Measurements from ENCODE around the gene ASTL.

Gene ASTL

DNA sequence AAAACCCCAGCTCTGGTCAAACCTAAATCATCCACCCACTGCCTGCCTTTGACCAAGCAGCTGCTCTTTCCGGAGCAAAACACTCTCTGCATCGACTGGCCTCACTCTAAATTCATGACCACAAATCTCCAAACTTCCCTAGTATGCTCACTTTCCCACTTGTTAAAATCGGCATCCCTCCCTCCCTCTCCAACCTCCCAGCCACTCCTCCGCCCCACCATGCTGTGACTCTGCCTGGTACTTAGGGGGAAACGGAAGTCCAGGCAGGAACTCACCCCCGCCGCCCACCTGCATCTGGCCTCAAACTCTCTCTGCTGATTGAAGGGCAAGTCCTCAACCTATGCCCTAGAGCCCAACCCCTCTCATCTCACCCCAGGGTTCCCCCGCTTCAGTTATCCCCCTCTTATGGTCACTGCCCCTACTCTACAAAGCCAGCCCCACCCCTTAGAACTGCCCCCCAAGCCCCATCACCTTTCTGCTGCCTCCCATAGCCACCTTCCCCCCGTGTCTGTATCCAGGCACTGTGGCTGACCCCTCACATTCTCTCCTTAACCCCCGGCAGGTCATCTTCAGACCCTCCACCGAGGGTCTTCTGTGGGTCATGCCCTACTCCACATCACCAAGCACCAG, 18.1 kb downstream of the ASTL start:
- Histone ChIP-seq H3K9me3 (ENCODE audit: insufficient read depth, low read depth, low read length) (no peaks in the 10 kb centered on the region), H3K27ac (ENCODE audit: low read length) (no peak overlapping the region), H3K36me3 (ENCODE audit: insufficient read depth, low read depth, low read length) (no peaks in the 10 kb centered on the region), H3K9ac (ENCODE audit: low read depth, low read length) (no peak overlapping the region), H3K4me1 (ENCODE audit: insufficient read depth, low read length) (no peaks in the 10 kb centered on the region), H3K27me3 (ENCODE audit: insufficient read depth, low read length) (peaks cover 60% of the 10 kb centered on the region), H3K4me3 (ENCODE audit: low read length) (no peak overlapping the region)

DNA sequence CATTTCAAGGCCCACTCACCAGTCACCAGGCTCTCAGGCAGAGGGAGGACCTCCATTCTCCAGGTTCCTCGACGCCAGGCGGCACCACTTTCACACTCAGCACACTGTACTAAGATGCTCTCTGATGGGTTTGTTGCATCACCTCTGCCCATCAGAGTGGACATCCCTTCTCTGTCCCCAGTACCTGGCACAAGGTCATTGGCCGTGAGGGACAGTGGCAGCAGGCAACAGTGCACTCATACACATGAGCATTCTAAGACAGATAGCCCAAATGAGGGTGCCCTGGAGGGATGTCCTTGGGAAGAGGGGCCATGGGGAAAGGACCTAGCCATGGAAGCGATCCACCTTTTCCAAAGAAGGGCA, 18.9 kb downstream of the ASTL start:
- Histone ChIP-seq H3K9me3 (ENCODE audit: insufficient read depth, low read depth, low read length) (no peaks in the 10 kb centered on the region), H3K9ac (ENCODE audit: low read depth, low read length) (no peak overlapping the region), H3K27me3 (ENCODE audit: insufficient read depth, low read length) (peaks cover 68% of the 10 kb centered on the region), H3K36me3 (ENCODE audit: insufficient read depth, low read depth, low read length) (no peaks in the 10 kb centered on the region), H3K27ac (ENCODE audit: low read length) (no peak overlapping the region), H3K4me3 (ENCODE audit: low read length) (no peak overlapping the region), H3K4me1 (ENCODE audit: insufficient read depth, low read length) (no peaks in the 10 kb centered on the region)

DNA sequence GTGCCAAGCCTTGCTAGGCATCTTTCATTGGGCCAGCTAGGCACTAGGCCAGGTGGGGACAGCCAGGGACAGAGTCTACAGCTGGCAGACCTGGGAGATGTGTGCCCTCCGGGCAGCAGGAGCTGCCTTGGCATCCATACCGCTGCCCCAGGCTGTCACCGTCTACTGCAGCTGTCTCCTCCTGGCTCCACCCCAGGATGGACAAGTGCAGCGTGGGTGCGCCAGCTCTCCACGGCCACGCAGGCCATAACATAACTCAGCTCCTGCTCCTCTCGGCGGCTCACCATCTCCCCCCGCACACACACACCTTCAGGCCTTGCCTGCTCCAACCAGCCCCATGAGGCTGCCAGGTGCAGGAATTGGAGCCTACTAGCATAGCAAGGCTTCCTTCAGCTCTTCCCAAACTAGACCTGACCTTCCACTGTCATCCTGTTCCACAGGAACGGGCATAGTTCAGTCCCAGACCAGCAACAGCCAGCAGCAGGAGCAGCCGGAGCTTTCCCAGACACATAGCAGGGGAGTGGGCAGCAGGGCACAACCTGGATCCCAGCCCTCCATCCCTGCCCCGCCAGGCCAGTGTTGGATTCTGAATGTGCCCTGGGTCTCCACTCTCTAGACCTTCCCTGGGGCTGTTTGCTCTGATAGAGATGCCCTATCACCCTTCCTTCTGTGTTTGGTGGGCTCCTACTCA, 19.5 kb downstream of the ASTL start:
- Histone ChIP-seq H3K27ac (ENCODE audit: low read length) (no peak overlapping the region), H3K27me3 (ENCODE audit: insufficient read depth, low read length) (peaks cover 69% of the 10 kb centered on the region)

DNA sequence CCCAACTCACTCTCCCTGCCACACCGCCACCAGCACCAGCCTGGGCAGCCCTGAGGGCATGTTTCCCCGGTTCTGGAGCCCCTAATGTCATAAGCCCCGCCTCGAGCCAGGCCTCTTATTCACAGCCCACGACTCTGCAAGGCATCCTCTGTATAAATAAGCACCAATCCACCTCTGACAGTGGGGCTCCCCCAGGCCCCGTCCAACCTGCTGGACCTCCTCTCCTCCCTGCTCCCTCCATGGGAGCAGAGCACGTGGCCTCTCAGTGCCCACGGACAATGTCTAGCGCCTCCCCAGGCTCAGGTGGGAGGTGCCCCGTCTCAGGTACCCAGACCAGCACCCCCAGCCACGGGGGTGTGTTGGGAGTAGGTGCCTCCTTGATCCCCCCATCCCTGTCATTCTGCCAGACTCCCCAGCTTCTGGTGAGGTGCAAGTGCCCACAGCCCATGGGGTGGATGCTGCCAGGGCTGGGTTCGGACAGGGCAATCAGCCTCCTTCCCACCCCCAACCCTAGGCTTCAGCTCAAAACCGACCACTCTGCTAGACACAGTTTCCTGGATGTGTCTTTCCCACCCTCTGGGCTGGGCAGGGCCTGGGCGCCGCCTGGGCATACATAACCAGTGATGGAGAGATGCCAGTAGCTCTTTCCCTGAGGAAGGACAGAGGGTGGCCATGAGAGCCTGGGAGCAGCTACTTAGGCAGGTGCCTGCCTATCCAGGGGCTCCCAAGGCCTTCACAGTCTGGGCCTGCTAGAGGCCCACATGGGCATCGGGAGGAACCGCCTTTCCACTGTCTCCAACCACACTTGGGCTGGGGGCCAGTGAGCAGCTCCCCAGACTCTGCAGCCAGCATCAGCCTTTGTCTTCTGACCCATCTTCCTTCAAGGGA, 20.4 kb downstream of the ASTL start:
- H3K9ac ChIP-seq (ENCODE audit: low read depth, low read length): no peak overlapping the region
- H3K27ac ChIP-seq (ENCODE audit: low read length): no peak overlapping the region
- H3K4me3 ChIP-seq (ENCODE audit: low read length): peak overlapping the region; percentile 66; the same call in 1 of the 2 replicates
- H3K4me1 ChIP-seq (ENCODE audit: insufficient read depth, low read length): no peaks in the 10 kb centered on the region
- H3K36me3 ChIP-seq (ENCODE audit: insufficient read depth, low read depth, low read length): no peaks in the 10 kb centered on the region
- no peaks in the 10 kb centered on the region for H3K9me3 ChIP-seq (ENCODE audit: insufficient read depth, low read depth, low read length)
- H3K27me3 ChIP-seq (ENCODE audit: insufficient read depth, low read length): peaks cover 69% of the 10 kb centered on the region

More for the DNA sequence above, 19.5 kb downstream of the ASTL start:
- Histone ChIP-seq H3K36me3 (ENCODE audit: insufficient read depth, low read depth, low read length) (no peaks in the 10 kb centered on the region), H3K4me1 (ENCODE audit: insufficient read depth, low read length) (no peaks in the 10 kb centered on the region), H3K4me3 (ENCODE audit: low read length) (no peak overlapping the region), H3K9ac (ENCODE audit: low read depth, low read length) (no peak overlapping the region), H3K9me3 (ENCODE audit: insufficient read depth, low read depth, low read length) (no peaks in the 10 kb centered on the region)

DNA sequence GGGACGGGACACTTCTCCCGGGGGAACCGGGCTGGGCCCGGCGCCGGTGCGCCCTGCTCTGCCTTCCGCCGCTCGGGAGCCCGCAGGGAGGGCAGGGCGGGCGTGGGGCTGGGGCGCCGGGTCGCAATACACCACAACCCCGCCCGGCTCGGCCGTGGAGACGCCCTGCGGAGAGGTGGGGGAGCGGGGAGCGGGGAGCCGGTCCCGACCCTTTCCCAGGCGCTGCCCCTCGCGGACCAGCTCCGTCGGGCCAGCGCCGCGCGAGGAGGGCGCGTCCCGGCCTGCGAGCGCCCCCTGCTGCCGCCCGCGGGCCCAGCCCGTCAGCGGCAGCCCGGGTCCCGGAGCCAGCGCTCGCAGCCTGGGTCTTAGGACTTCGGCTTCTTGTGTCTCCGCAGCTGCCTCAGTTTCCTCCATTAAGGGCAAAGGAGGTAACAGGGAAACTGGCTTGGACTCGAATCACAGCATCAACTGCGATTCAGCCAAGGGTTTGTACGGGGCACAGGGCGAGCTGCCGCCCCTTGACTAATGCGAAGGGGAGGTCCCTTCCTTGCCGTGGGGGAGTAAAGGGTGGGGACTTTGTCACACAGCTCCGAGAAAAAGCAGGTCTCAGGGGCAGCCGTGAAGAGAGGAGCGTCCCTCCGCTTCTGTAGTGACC, 21.3 kb downstream of the ASTL start:
- Histone ChIP-seq H3K4me1 (ENCODE audit: insufficient read depth, low read length) (no peaks in the 10 kb centered on the region), H3K4me3 (ENCODE audit: low read length) (peak overlapping the region; percentile 66), H3K9ac (ENCODE audit: low read depth, low read length) (0 out of 2 replicates have a peak overlapping the region, but pooled peaks have one; percentile 34), H3K9me3 (ENCODE audit: insufficient read depth, low read depth, low read length) (no peaks in the 10 kb centered on the region), H3K27ac (ENCODE audit: low read length) (no peak overlapping the region), H3K36me3 (ENCODE audit: insufficient read depth, low read depth, low read length) (no peaks in the 10 kb centered on the region), H3K27me3 (ENCODE audit: insufficient read depth, low read length) (peaks cover 69% of the 10 kb centered on the region)

DNA sequence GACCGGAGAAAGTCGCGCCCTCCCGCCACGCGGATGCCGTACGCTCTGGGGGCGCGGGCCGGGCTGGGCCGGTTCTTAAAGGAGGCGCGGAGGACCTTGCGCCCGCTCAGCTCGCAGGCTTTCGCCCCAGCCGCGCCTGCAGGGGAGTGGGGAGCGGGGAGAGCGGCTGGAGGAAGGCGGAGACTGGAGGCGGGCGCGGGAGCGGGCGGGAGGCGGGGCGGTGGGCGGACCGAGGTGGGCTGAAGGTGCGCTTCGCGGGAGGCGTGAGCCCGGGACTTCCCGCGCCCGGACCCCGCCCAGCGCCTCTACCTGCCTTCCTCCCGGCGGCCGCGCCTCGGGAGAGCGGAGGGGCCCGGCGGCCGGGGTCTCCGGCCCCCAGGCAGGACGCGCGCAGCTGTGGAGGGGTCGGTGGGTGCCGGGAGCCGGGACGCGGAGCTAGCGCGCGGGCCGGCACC, 21.9 kb downstream of the ASTL start, which contains the start of gene ADRA2B:
Gene ADRA2B, minus strand, starts transcription at position 148 of the 455 bp plus-strand sequence. CDS start 422 bp downstream, outside the sequence.
- Histone ChIP-seq H3K4me1 (ENCODE audit: insufficient read depth, low read length) (no peaks in the 10 kb centered on the region), H3K9me3 (ENCODE audit: insufficient read depth, low read depth, low read length) (no peaks in the 10 kb centered on the region), H3K36me3 (ENCODE audit: insufficient read depth, low read depth, low read length) (no peaks in the 10 kb centered on the region), H3K4me3 (ENCODE audit: low read length) (peak within 1 kb of the TSS; percentile 66), H3K27me3 (ENCODE audit: insufficient read depth, low read length) (peaks cover 64% of the 10 kb centered on the region), H3K9ac (ENCODE audit: low read depth, low read length) (0 out of 2 replicates have a peak within 1 kb of the TSS, but pooled peaks have one; percentile 34), H3K27ac (ENCODE audit: low read length) (no peak within 1 kb of the TSS)

DNA sequence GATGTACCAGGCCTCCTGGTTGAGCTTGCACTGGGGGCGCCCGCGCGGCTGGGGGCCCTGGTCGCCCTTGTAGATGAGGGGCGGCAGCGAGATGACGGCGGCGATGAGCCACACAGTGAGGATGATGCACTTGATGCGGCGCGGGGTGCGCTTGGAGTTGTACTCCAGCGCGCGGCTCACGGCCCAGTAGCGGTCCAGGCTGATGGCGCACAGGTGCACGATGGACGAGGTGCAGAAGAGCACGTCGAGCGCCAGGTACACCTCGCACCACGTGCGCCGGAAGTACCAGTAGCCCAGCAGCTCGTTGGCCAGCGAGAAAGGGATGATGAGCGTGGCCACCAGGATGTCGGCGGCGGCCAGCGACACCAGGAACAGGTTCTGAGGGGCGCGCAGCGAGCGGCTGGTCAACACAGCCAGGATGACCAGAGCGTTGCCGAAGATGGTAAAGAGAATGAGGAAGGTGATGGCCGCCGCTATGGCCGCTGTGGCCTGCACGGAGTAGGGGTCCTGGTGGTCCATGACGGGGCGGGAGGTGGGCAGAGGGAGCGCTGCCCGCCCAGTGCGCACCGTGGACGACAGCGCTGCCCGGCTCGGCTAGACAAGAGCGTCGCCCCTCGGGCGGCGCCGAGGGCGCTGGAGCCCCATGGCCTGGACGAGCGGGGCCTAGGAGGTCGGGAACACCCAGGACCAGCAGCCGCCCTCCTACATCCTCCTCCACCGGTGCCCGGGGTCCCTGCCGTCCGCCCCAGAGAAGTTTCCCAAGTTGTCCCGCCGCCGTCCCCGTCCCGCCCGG, 22.5 kb downstream of the ASTL start:
- H3K27me3 ChIP-seq (ENCODE audit: insufficient read depth, low read length): peaks cover 58% of the 10 kb centered on the region
- no peaks in the 10 kb centered on the region for H3K9me3 ChIP-seq (ENCODE audit: insufficient read depth, low read depth, low read length)
- H3K27ac ChIP-seq (ENCODE audit: low read length): no peak overlapping the region
- no peaks in the 10 kb centered on the region for H3K4me1 ChIP-seq (ENCODE audit: insufficient read depth, low read length)
- H3K36me3 ChIP-seq (ENCODE audit: insufficient read depth, low read depth, low read length): no peaks in the 10 kb centered on the region
- H3K4me3 ChIP-seq (ENCODE audit: low read length): peak overlapping the region; percentile 66
- no peak overlapping the region for H3K9ac ChIP-seq (ENCODE audit: low read depth, low read length)

DNA sequence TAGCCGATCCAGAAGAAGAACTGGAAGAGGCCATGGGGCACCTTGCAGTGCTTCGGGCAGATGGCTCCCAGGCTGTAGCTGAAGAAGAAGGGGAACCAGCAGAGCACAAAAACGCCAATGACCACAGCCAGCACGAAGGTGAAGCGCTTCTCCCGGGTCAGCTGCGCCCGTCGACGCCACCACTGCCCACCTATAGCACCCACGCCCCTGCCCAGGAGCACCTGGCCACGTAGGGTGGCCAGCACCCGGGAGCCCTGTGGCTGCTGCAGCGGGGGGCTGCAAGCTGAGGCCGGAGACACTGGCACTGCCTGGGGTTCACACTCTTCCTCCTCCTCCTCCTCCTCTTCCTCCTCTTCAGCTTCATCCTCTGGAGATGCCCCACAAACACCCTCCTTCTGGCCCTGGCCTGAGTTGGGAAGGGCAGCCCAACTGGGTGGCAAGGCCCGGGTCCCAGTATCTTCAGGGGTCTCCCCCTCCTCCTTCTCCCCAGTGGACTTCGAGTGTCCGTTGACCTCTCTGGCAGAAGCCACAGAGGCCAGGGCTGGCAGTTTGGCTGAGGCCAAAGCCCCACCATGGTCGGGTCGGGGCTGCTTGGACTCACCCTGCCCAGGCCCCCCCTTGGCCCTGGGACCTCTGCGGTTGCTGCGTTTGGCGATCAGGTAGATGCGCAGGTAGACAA, 23.3 kb downstream of the ASTL start:
- H3K4me1 ChIP-seq (ENCODE audit: insufficient read depth, low read length): no peaks in the 10 kb centered on the region
- no peak overlapping the region for H3K4me3 ChIP-seq (ENCODE audit: low read length)
- H3K9me3 ChIP-seq (ENCODE audit: insufficient read depth, low read depth, low read length): no peaks in the 10 kb centered on the region
- no peak overlapping the region for H3K27ac ChIP-seq (ENCODE audit: low read length)
- no peaks in the 10 kb centered on the region for H3K36me3 ChIP-seq (ENCODE audit: insufficient read depth, low read depth, low read length)
- peaks cover 51% of the 10 kb centered on the region for H3K27me3 ChIP-seq (ENCODE audit: insufficient read depth, low read length)
- no peak overlapping the region for H3K9ac ChIP-seq (ENCODE audit: low read depth, low read length)

DNA sequence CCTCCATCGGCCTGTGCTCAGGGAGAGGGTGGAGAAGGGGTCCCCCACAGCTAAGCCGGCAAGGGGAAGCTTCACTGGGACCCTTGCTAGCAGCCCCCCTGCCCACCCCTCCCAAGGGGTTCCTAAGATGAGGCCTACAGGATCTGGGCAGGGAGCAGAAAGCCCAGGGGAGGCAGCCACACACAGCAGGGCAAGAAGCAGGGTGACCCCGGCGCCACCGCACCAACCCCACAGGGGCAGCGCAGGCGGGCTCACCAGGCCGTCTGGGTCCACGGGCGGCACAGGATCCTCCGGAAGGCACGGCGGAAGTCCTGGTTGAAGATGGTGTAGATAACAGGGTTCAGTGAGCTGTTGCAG, 23.8 kb downstream of the ASTL start:
- no peaks in the 10 kb centered on the region for H3K4me1 ChIP-seq (ENCODE audit: insufficient read depth, low read length)
- H3K9ac ChIP-seq (ENCODE audit: low read depth, low read length): no peak overlapping the region
- H3K36me3 ChIP-seq (ENCODE audit: insufficient read depth, low read depth, low read length): no peaks in the 10 kb centered on the region
- H3K27ac ChIP-seq (ENCODE audit: low read length): no peak overlapping the region
- H3K4me3 ChIP-seq (ENCODE audit: low read length): no peak overlapping the region
- peaks cover 46% of the 10 kb centered on the region for H3K27me3 ChIP-seq (ENCODE audit: insufficient read depth, low read length)
- no peaks in the 10 kb centered on the region for H3K9me3 ChIP-seq (ENCODE audit: insufficient read depth, low read depth, low read length)

DNA sequence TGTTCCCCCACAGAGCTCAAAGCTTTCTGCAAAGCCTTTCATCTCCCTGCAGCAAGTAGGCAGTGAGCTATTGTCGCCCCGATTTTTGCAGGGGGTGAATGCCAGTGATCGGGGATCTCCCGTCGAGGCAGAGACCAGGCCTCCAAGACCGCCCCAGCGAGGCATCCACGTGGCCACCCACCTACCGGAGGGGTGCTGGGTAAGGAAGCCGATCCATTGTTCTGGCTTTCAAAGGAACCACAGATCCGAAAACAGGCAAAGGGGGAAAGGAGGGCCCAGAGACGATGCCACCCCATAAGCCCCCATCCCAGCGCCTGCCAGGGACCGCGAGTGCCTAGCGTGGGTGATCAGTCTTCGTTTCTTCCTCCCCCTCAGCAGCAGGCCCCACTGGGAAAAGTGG, 24.4 kb downstream of the ASTL start:
- peaks cover 40% of the 10 kb centered on the region for H3K27me3 ChIP-seq (ENCODE audit: insufficient read depth, low read length)
- no peaks in the 10 kb centered on the region for H3K36me3 ChIP-seq (ENCODE audit: insufficient read depth, low read depth, low read length)
- no peak overlapping the region for H3K27ac ChIP-seq (ENCODE audit: low read length)
- no peaks in the 10 kb centered on the region for H3K9me3 ChIP-seq (ENCODE audit: insufficient read depth, low read depth, low read length)
- H3K4me1 ChIP-seq (ENCODE audit: insufficient read depth, low read length): no peaks in the 10 kb centered on the region; the same call in 1 of the 2 replicates
- no peak overlapping the region for H3K4me3 ChIP-seq (ENCODE audit: low read length)
- H3K9ac ChIP-seq (ENCODE audit: low read depth, low read length): no peak overlapping the region
